Transverse colon (tissue), 4 donors: ENCODE data around the gene SPTB. TPM values are rescaled to one million over a fixed set of nuclear protein-coding genes. Genes with fewer than 3 reads are reported as not detected.

Experiments
- DNase-seq: peaks from one replicate; pipeline ENCODE4 v3.0.0-alpha.2; 2019
- H3K27ac ChIP-seq, 4 donors: fragments of 200-600 bp; sonication (generic); 2 replicates each; pipeline ENCODE4 v1.5.1; 2016 to 2018; ENCODE audit warnings: inconsistent platforms in 4 of 4
- H3K27me3 ChIP-seq: fragments of 200-600 bp; sonication (generic); 2 replicates; pipeline ENCODE4 v1.5.1; 2017; ENCODE audit warnings: inconsistent platforms
- H3K36me3 ChIP-seq, 4 donors: fragments of 200-600 bp; sonication (generic); 2 replicates each; pipeline ENCODE4 v1.5.1; 2017 to 2019; ENCODE audit warnings: inconsistent platforms in 4 of 4
- H3K4me1 ChIP-seq, 4 donors: fragments of 200-600 bp; sonication (generic); 2 replicates each; pipeline ENCODE4 v1.5.1; 2017 to 2020; ENCODE audit warnings: inconsistent platforms in 4 of 4
- H3K4me3 ChIP-seq, 4 donors: fragments of 200-600 bp; sonication (generic); 1 replicate in 1 of 4; 2 replicates in 3 of 4; pipeline versions ENCODE4 v1.5.1 to v1.6.1; 2017 to 2019; ENCODE audit warnings: inconsistent platforms in 4 of 4
- H3K9me3 ChIP-seq, 2 donors: fragments of 200-600 bp; sonication (generic); 2 replicates each; pipeline ENCODE4 v1.5.1; 2017 to 2019; ENCODE audit warnings: inconsistent platforms in 2 of 2
- CTCF ChIP-seq, 5 experiments: fragments of 200-600 bp in 3 of 5; fragments of 450-650 bp in 2 of 5; sonication (generic) in 3 of 5; IDR thresholded peaks; 1 replicate in 2 of 5; 2 replicates in 3 of 5; pipeline ENCODE4 v1.5.1; 2016 to 2017; ENCODE audit warnings: antibody characterized with exemption in 5 of 5, inconsistent platforms in 3 of 5, mild to moderate bottlenecking in 2 of 5, moderate library complexity in 1 of 5
- EP300 ChIP-seq: sonication (generic); formaldehyde crosslinking; IDR thresholded peaks from one replicate; pipeline ENCODE4 v1.6.1; 2017; ENCODE audit warnings: antibody characterized with exemption, low read depth
- POLR2A ChIP-seq: fragments of 450-650 bp; IDR thresholded peaks from one replicate; pipeline ENCODE4 v1.6.1; 2016; ENCODE audit warnings: antibody characterized with exemption, mild to moderate bottlenecking, moderate library complexity
- POLR2AphosphoS5 ChIP-seq, 3 donors: sonication (generic); formaldehyde crosslinking; IDR thresholded peaks; one replicate each; pipeline ENCODE4 v1.6.1; 2016; ENCODE audit warnings: antibody characterized with exemption in 3 of 3
- WGBS, 2 donors: methylation state at CpG; one replicate each; pipeline ENCODE4 v1.1.5; 2018; ENCODE audit warnings: low coverage in 1 of 2; 5-methylcytosine and 5-hydroxymethylcytosine counted together
- in situ Hi-C, 4 donors: fragments of 200-750 bp; cut with MboI; loops; one replicate each; pipeline versions ENCODE4 v1.15.0 to v1.15.1; 2017; ENCODE audit warnings: low sequenced_read_pairs in 3 of 4, low pct_ligation_motif_present in 1 of 4, low pct_unique_long_range_greater_than_20kb in 1 of 4
- intact Hi-C: fragments of 100-400 bp; cut with DNase I; formaldehyde crosslinking; loops from one replicate; pipeline ENCODE4 v1.15.1; 2023; ENCODE audit warnings: low total_unique reads
- total RNA-seq, 4 donors: library from RNA; depleted of rRNA; stranded (reverse); fragments of >200 nt; gene quantifications; one replicate each; pipeline ENCODE4 v1.1.0, GENCODE V29; 2016

Gene SPTB
- total RNA-seq, 4 donors from 2014 or later, result 0.20 to 0.96 (median 0.58) TPM

GRCh38 chr14:64889352-64889751, 9.6 kb upstream of the SPTB start:
- Histone ChIP-seq H3K4me1 (no peaks in the 10 kb centered on the region), H3K36me3 (no peaks in the 10 kb centered on the region)
- in situ Hi-C loops, result loop anchor here in 1 of 4 donors (25.0 kb wide), 1 partner anchor 227 kb away; no protein-coding TSS in a partner anchor

GRCh38 chr14:64885559-64885958, 5.9 kb upstream of the SPTB start:
- Histone ChIP-seq H3K9me3 (no peaks in the 10 kb centered on the region), H3K36me3 (no peaks in the 10 kb centered on the region), H3K4me3 (no peak overlapping the region), H3K27me3 (peaks cover 40% of the 10 kb centered on the region), H3K4me1 (peaks cover 0 to 4% (median 2%) of the 10 kb centered on the region in 4 donors), H3K27ac (no peak overlapping the region)
- DNase-seq, result no peak
- no peak for TF ChIP-seq EP300
- no peak for TF ChIP-seq POLR2A
- TF ChIP-seq CTCF (IDR thresholded peaks at IDR 0.05), result no peak
- intact Hi-C loops (no loop called here), in situ Hi-C loops (loop anchor here in 1 of 4 donors (25.0 kb wide), 1 partner anchor 223 kb away; no protein-coding TSS in a partner anchor)
- 94 to 95% methylated on average over 2 of the region's 2 CpGs for WGBS, 2 donors

More at GRCh38 chr14:64889352-64889751, 9.6 kb upstream of the SPTB start:
- WGBS, 2 donors, result 89 to 100% methylated on average over 2 to 6 of the region's 6 CpGs
- H3K9me3 ChIP-seq, result no peaks in the 10 kb centered on the region
- H3K27me3 ChIP-seq, result peaks cover 8% of the 10 kb centered on the region
- TF ChIP-seq POLR2AphosphoS5 (IDR thresholded peaks at IDR 0.05) (no peak), CTCF (IDR thresholded peaks at IDR 0.05) (no peak), EP300 (no peak), POLR2A (no peak)
- H3K27ac ChIP-seq, result no peak overlapping the region
- no peak overlapping the region for H3K4me3 ChIP-seq
- intact Hi-C loops, result no loop called here
- no peak for DNase-seq

- DNase-seq, result peak; percentile 43
- 0 to 3% methylated on average over 2 to 42 of the region's 49 CpGs for WGBS, 2 donors
- intact Hi-C loops, result no loop called here
- peaks cover 4 to 20% (median 14%) of the 10 kb centered on the region in 4 donors for H3K4me1 ChIP-seq
- H3K9me3 ChIP-seq, result no peaks in the 10 kb centered on the region
- no peaks in the 10 kb centered on the region for H3K36me3 ChIP-seq
- in situ Hi-C loops, result loop anchor here in 1 of 4 donors (25.0 kb wide), 1 partner anchor 218 kb away; no protein-coding TSS in a partner anchor
- peaks cover 76% of the 10 kb centered on the region for H3K27me3 ChIP-seq
- H3K27ac ChIP-seq, result peak overlapping the region in 2 of 4 donors; percentile 6 to 25
- peak overlapping the region; percentile 44 to 73 (median 50) for H3K4me3 ChIP-seq
- no peak for TF ChIP-seq POLR2A
- no peak for TF ChIP-seq POLR2AphosphoS5 (IDR thresholded peaks at IDR 0.05)
- no peak for TF ChIP-seq EP300
- peak in 1 of 5 experiments; percentile 5 for TF ChIP-seq CTCF (IDR thresholded peaks at IDR 0.05)
Observed at GRCh38 chr14:64880221-64881121, 764 bp upstream of the SPTB start.

- peaks cover 76% of the 10 kb centered on the region for H3K27me3 ChIP-seq
- no peak overlapping the region for H3K27ac ChIP-seq
- no peaks in the 10 kb centered on the region for H3K9me3 ChIP-seq
- no peaks in the 10 kb centered on the region for H3K36me3 ChIP-seq
- intact Hi-C loops, result no loop called here
- DNase-seq, result peak; percentile 12
- TF ChIP-seq EP300, result no peak
- TF ChIP-seq CTCF (IDR thresholded peaks at IDR 0.05), result no peak
- no peak for TF ChIP-seq POLR2A
- TF ChIP-seq POLR2AphosphoS5 (IDR thresholded peaks at IDR 0.05), result no peak
- 9 to 17% methylated on average over 8 to 40 of the region's 43 CpGs for WGBS, 2 donors
- in situ Hi-C loops, result loop anchor here in 1 of 4 donors (25.0 kb wide), 1 partner anchor 217 kb away; no protein-coding TSS in a partner anchor
- peak overlapping the region; percentile 44 to 73 (median 50) for H3K4me3 ChIP-seq
- H3K4me1 ChIP-seq, result peaks cover 4 to 20% (median 14%) of the 10 kb centered on the region in 4 donors
Observed at GRCh38 chr14:64878837-64879634, 671 bp downstream of the SPTB start.
